ENCODE data around the gene RPL7L1. TPM values are rescaled to one million over a fixed set of nuclear protein-coding genes. Genes with fewer than 3 reads are reported as not detected.
A peak's percentile ranks its signal among the peaks of the same experiment; 100 is the strongest.

RPL7L1 gene
- total RNA-seq, 1 donor from 2014 or later, result 42.2 TPM

GRCh38 chr6:42904467-42904866 is 25.1 kb downstream of the RPL7L1 start:
- H3K4me1 ChIP-seq, result peaks cover 35% of the 10 kb centered on the region
- DNase-seq, result no peak
- H3K36me3 ChIP-seq, result no peaks in the 10 kb centered on the region
- no peak overlapping the region for H3K4me3 ChIP-seq
- H3K9me3 ChIP-seq (replicated peaks), result no peaks in the 10 kb centered on the region
- H3K27ac ChIP-seq (replicated peaks), result no peak overlapping the region
- no peak for TF ChIP-seq CTCF (IDR thresholded peaks at IDR 0.05; ENCODE audit: borderline replicate concordance)
- H3K27me3 ChIP-seq (ENCODE audit: low read depth), result no peaks in the 10 kb centered on the region
- intact Hi-C loops (cut with micrococcal nuclease), result loop anchor here (10.0 kb wide), 1 partner anchor 240 kb away; no protein-coding TSS in a partner anchor

GRCh38 chr6:42907336-42907735 is 27.9 kb downstream of the RPL7L1 start:
- no peaks in the 10 kb centered on the region for H3K9me3 ChIP-seq (replicated peaks)
- no peak overlapping the region for H3K4me3 ChIP-seq
- intact Hi-C loops (cut with micrococcal nuclease), result loop anchor here (10.0 kb wide), 1 partner anchor 237 kb away; no protein-coding TSS in a partner anchor
- H3K27me3 ChIP-seq (ENCODE audit: low read depth), result peaks cover 18% of the 10 kb centered on the region
- H3K36me3 ChIP-seq, result no peaks in the 10 kb centered on the region
- H3K4me1 ChIP-seq, result peaks cover 27% of the 10 kb centered on the region
- DNase-seq, result no peak
- H3K27ac ChIP-seq (replicated peaks), result no peak overlapping the region
- no peak for TF ChIP-seq CTCF (IDR thresholded peaks at IDR 0.05; ENCODE audit: borderline replicate concordance)

GRCh38 chr6:42909835-42910234 is 30.4 kb downstream of the RPL7L1 start:
- no peak for TF ChIP-seq CTCF (IDR thresholded peaks at IDR 0.05; ENCODE audit: borderline replicate concordance)
- peaks cover 16% of the 10 kb centered on the region for H3K4me1 ChIP-seq
- H3K4me3 ChIP-seq, result no peak overlapping the region
- intact Hi-C loops (cut with micrococcal nuclease), result loop anchor here (10.0 kb wide), 1 partner anchor 235 kb away; no protein-coding TSS in a partner anchor
- peaks cover 38% of the 10 kb centered on the region for H3K27me3 ChIP-seq (ENCODE audit: low read depth)
- no peaks in the 10 kb centered on the region for H3K36me3 ChIP-seq
- H3K9me3 ChIP-seq (replicated peaks), result no peaks in the 10 kb centered on the region
- DNase-seq, result no peak
- no peak overlapping the region for H3K27ac ChIP-seq (replicated peaks)

GRCh38 chr6:42911171-42912021 is 32.0 kb downstream of the RPL7L1 start:
- intact Hi-C loops (cut with micrococcal nuclease), result no loop called here
- Histone ChIP-seq H3K27me3 (ENCODE audit: low read depth) (peaks cover 42% of the 10 kb centered on the region), H3K4me3 (peak overlapping the region; percentile 55), H3K4me1 (peaks cover 16% of the 10 kb centered on the region), H3K36me3 (no peaks in the 10 kb centered on the region), H3K9me3 (replicated peaks) (no peaks in the 10 kb centered on the region), H3K27ac (replicated peaks) (no peak overlapping the region)
- TF ChIP-seq CTCF (IDR thresholded peaks at IDR 0.05; ENCODE audit: borderline replicate concordance), result no peak
- no peak for DNase-seq

GRCh38 chr6:42914546-42914945 is 35.1 kb downstream of the RPL7L1 start:
- no peak for TF ChIP-seq CTCF (IDR thresholded peaks at IDR 0.05; ENCODE audit: borderline replicate concordance)
- intact Hi-C loops (cut with micrococcal nuclease), result no loop called here
- Histone ChIP-seq H3K4me1 (peaks cover 8% of the 10 kb centered on the region), H3K36me3 (no peaks in the 10 kb centered on the region), H3K4me3 (no peak overlapping the region), H3K27ac (replicated peaks) (no peak overlapping the region), H3K9me3 (replicated peaks) (no peaks in the 10 kb centered on the region), H3K27me3 (ENCODE audit: low read depth) (peaks cover 42% of the 10 kb centered on the region)
- no peak for DNase-seq
